Right renal cortex interstitium (tissue), 3 donors: ENCODE results near the gene DGKI. TPM values are rescaled to one million over a fixed set of nuclear protein-coding genes. Genes with fewer than 3 reads are reported as not detected.

ENCODE experiments used
- DNase-seq, 3 donors: peaks; one replicate each; pipeline ENCODE4 v3.0.0-alpha.2; 2013; ENCODE audit warnings: low read depth in 3 of 3, low spot score in 2 of 3
- polyA plus RNA-seq, 3 donors: library from polyadenylated mRNA; unstranded; fragments of 120-200 nt; gene quantifications; one replicate each; pipeline ENCODE4 v1.2.1, GENCODE V29; 2013; ENCODE audit not compliant: insufficient read length in 3 of 3

Gene DGKI
- polyA plus RNA-seq, 3 donors = 1.4 to 1.9 (median 1.8) TPM

- no peak for DNase-seq
These were observed 401.5 kb downstream of the DGKI start for GRCh38 chr7:137445268-137445667.

GRCh38 chr7:137443616-137444015 lies 403.2 kb downstream of the DGKI start:
- DNase-seq = no peak

GRCh38 chr7:137441451-137441850 lies 405.3 kb downstream of the DGKI start:
- DNase-seq = no peak

- peak in 1 of 3 donors; percentile 33 for DNase-seq
These were observed 406.6 kb downstream of the DGKI start for GRCh38 chr7:137439829-137440825.

GRCh38 chr7:137434946-137435345 lies 411.8 kb downstream of the DGKI start:
- DNase-seq = no peak

- DNase-seq = no peak
These were observed 412.2 kb downstream of the DGKI start for GRCh38 chr7:137434530-137434929.

- no peak for DNase-seq
These were observed 423.5 kb downstream of the DGKI start for GRCh38 chr7:137423321-137423720.

- DNase-seq = no peak
These were observed 425.4 kb downstream of the DGKI start for GRCh38 chr7:137421366-137421765.

GRCh38 chr7:137418841-137419240 lies 427.9 kb downstream of the DGKI start:
- no peak for DNase-seq

- DNase-seq = no peak
These were observed 429.3 kb downstream of the DGKI start for GRCh38 chr7:137417464-137417863.

GRCh38 chr7:137413901-137414300 lies 432.9 kb downstream of the DGKI start:
- no peak for DNase-seq

GRCh38 chr7:137411446-137411845 lies 435.3 kb downstream of the DGKI start:
- DNase-seq = no peak

- DNase-seq = no peak
These were observed 438.6 kb downstream of the DGKI start for GRCh38 chr7:137408126-137408525.

GRCh38 chr7:137407078-137407477 lies 439.7 kb downstream of the DGKI start:
- no peak for DNase-seq

GRCh38 chr7:137404660-137405317 lies 442.0 kb downstream of the DGKI start:
- no peak for DNase-seq

- DNase-seq = no peak
These were observed 443.4 kb downstream of the DGKI start for GRCh38 chr7:137403353-137403695.

- no peak for DNase-seq
These were observed 444.0 kb downstream of the DGKI start for GRCh38 chr7:137402536-137403352.

GRCh38 chr7:137399827-137400823 lies 446.6 kb downstream of the DGKI start:
- no peak for DNase-seq

- DNase-seq = no peak
These were observed 450.7 kb downstream of the DGKI start for GRCh38 chr7:137396051-137396450.

- no peak for DNase-seq
These were observed 451.4 kb downstream of the DGKI start for GRCh38 chr7:137395420-137395819.
